T-helper 9 cell (primary cell): Measurements from ENCODE around the gene ASCL5.
A peak's percentile ranks its signal among the peaks of the same experiment; 100 is the strongest.

ENCODE experiments used
- DNase-seq: peaks from one replicate; pipeline ENCODE4 v3.0.0-alpha.2; 2020

Gene ASCL5

DNA sequence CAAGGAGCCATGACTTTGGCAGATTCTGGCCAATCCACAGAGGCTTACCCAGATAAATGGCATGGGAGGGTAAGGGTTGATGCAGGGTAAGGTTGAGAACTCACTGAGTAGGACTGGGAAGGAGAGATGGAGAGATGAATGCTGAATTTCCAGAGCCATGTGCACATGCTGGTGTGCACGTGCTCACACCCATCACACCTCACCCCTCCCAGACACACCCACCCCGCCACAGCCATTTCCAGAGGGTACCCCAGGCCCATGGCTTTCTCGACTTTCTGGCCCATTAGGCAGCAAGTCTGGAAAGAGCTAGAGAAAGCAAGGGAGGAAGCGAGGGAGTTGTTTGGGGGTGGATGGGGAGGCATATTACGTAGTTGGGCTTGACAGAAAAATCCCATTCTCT, 16.4 kb downstream of the ASCL5 start:
- no peak for DNase-seq

DNA sequence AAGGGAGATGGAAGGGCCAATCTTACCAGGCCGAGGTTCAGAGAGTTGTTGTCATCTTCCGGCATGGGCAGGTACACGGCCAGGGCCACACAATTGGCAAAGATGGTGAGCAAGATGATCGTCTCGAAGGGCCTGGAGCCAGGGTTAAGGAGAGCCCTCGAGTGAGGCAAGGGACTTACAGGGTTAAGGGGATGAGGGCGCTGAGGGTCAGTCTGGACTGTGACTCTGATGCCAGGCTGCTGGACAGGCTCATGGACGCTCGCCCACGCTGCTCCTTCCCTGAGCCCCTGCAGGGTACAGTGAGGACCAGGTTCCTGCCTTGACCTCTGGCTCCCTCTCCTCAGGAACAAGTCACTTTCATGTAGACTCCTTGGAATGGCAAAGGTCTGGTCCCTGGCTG, 16.8 kb downstream of the ASCL5 start:
- DNase-seq, result no peak

DNA sequence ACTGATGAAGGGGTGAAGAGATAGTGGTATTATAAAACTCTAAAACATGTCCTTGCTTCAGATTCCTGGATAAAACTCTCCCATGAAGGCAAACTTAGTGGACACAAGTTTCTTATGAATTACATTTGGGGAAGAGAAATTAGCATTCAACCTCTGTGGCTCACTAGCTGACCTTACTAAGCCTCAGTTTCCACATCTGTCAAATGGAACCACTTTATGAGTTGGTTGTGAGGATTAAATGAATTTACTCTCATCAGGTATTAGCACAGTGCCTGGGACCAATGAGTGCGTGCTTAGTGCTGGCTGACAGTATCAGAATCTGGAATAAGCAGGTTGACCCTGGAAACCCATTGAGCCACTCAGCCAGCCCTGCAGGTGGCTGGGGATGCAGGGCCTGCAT, 17.3 kb downstream of the ASCL5 start:
- no peak for DNase-seq

DNA sequence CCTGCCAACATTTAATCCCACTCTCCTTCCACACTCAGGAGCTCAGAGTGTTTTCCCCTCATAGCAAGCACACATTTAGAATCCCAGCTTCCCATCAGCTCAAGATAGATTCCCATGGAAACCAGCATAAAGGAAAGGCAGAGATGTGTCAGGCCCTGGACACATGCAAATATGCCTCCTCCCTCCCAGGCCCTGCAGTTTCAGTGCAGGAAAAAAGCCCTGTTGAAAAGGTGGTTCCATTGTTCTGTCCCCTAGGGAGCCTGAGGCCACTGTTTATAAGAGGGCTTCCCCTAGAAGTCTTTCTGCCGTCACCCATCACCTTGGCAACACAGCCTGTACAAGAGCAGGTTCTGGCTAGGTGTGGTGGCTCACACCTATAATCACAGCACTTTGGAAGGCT, 18.4 kb downstream of the ASCL5 start:
- DNase-seq, result no peak

DNA sequence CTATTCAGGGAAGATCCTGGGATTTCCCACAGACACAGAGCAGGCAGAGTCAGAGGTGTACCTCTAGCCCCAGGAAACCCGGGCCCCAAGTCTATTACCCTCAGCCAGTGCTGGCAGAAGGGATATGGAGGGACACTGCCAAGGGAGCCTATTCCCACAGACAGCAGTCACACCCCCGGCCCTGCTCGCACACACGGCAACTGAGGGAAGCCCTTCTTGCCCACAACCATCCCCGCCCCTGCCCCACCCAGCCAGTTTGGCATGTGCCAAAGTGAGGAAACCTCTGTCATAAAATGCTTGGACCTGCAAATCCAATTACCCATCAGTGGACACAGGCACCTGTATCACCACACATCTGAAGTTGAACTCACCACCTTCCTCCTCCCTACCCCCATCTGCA, 21.3 kb downstream of the ASCL5 start:
- DNase-seq, result no peak

DNA sequence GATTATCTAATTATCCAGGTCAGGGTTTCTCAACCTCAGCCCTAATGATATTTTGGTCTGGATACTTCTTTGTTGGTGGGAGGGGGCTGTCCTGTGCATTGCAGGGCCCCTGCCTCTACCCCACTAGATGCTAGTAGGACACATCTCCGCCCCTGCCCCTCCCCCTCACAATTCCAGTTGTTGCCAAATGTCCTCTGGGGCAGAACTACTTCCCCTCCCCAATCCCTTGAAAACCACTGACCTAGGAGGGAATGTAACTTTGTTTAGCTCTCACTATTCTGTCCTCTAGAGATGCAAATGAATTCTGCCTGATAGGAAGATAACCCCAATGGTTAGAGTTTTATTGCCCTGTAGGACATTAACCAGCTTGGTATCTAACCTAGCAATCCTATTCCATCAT, 22.8 kb downstream of the ASCL5 start:
- DNase-seq, result no peak

DNA sequence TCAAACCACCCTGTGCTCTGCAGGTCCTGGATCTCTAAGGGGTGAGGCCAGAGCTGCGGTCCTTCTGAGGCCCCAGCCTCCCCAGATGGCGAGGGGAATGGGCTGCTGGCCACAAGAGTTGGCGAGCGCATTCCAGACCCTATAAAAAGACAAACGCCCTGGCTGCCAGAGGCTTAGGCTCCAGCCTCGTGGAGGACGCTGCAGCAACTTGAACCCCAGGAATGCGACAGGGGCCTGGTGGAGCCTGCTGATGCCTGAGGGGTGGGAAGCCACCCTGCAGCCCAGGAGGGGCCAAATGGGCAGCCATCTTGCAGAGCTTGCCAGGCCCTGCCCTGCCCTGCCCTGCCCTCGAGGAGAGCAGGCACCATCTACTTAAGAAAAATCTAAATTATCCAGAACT, 23.3 kb downstream of the ASCL5 start:
- DNase-seq, result no peak

GRCh38 chr1:201100169-201100930, 26.6 kb downstream of the ASCL5 start:
- no peak for DNase-seq

- no peak for DNase-seq
These were observed 27.8 kb downstream of the ASCL5 start for GRCh38 chr1:201098992-201099677.

GRCh38 chr1:201096977-201097856, 29.8 kb downstream of the ASCL5 start:
- no peak for DNase-seq

GRCh38 chr1:201096041-201096461, 30.9 kb downstream of the ASCL5 start:
- no peak for DNase-seq

DNA sequence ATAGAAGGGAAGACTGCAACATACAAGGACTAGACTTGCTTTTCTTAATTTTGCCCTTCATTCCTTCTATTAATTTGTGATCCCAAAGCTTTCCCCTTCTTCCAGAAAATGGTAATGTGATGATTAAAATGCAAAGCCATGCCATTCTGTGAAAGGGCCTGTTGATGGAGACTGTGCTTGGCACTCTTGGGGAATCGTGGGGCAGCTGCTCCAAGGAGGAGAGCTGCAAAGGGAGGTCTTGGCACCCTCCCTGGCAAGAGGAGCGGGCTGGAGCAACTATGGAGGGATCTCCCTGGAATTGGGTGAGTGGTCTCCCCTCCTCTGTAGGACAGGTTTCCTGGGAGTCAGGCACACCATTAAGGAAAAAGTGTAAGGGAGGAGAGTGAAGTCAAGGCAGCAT, 31.4 kb downstream of the ASCL5 start:
- DNase-seq, result no peak

- DNase-seq, result no peak
These were observed 32.2 kb downstream of the ASCL5 start for GRCh38 chr1:201094832-201095231.

DNA sequence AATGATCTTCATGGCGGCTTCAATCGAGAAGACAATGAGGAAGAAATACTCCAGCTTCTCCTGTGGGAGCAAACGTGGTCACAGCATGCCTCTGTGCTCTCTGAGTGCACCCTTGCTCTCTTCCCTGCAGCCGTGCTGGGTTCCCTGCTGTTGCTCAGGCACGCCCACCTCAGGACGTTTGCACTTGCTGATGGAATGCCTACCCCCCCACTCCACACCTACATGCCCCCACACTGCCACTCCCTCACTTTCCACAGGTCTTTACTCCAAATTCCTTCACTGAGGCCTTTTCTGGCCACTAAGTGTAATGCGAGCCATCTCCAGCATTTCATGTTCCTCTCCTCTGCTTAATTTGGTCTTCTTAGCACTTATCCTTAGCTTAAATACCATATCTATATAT, 33.0 kb downstream of the ASCL5 start:
- no peak for DNase-seq

GRCh38 chr1:201093561-201093960, 33.4 kb downstream of the ASCL5 start:
- no peak for DNase-seq

DNA sequence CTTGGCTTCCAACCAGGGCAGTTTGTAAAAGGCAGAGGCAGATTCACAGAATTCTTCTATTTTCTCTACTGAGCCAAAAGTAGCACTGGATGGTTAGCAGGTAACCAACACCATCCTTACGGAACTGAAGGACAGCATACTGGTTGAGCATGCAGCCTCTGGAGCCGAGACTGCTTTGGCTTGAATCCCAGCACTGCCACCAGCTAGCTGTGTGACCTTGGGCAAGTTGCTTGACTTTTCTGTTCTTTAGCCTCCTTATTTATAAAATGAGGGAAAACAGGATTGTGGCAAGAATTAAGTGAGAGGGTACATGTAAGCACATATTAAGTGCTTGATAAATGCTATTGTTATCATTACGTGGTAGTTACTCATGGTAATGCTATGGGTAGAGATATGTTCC, 34.2 kb downstream of the ASCL5 start:
- no peak for DNase-seq

- no peak for DNase-seq
These were observed 35.7 kb downstream of the ASCL5 start for GRCh38 chr1:201091256-201091655.

DNA sequence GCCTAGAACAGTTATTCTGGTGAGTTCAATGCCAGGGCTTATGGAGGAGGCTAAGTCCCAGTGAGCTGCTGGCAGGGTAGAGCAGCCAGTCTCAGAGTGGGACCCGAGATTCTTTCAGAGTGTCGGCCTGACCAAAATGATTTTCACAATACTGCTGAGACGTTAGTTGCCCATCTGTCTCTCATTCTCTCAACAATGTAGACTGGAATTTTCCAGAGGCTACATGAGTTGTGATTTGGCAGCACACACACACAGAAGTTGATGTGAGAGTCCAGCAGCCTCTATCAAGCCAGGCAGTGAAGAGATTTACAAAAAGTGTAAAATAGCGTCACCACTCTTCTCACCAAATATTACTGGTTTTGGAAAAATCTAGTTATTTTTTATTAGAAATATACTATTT, 36.4 kb downstream of the ASCL5 start:
- no peak for DNase-seq

DNA sequence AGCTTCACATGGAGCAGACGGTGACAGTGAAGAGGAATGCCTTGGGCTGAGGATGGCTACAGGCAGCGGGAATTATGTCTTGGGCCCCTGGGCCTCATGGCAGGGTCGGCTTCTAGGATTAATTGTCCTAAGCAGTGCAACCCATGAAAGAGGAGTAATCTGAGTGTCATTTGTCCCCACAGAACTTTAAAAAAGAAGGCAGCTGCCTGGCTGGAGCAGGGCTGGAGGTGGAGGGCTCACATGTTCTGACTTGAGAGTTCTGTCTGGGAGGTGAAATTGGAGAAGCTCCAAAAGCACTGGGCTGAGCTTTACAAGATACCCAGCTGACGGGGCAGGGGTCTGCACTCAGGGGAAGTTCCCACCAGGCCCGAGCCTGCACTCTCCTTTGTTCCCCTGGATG, 37.4 kb downstream of the ASCL5 start:
- no peak for DNase-seq

GRCh38 chr1:201088901-201089525, 38.0 kb downstream of the ASCL5 start:
- no peak for DNase-seq

DNA sequence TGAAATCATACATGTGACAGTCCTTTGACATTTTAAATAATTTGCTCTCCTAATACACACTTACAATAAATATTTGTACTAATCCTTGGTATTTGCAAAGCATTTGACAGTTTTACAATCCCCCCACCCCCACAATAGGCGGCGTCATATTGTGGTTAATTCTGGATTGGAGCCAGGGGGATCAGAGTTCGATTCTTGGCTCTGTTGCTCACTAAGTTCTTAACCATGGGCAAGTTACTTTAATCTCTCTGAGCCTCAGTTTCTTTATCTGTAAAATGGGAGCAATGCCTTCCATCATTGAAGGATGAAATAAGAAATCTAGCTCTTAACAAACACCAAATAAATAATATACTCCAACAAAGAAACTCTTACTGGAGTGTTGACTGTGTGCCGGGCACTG, 38.6 kb downstream of the ASCL5 start:
- no peak for DNase-seq

GRCh38 chr1:201085902-201086735, 40.9 kb downstream of the ASCL5 start:
- peak; percentile 18 for DNase-seq
